ENCODE measurements around the gene POC1B. TPM values are rescaled to one million over a fixed set of nuclear protein-coding genes. Genes with fewer than 3 reads are reported as not detected.
"Not testable (repeated sequence)": the region's sequence is repeated elsewhere in the genome, so short reads cannot be mapped to it uniquely, and the experiment has no call there.

POC1B gene
- total RNA-seq, 1 donor from 2014 or later: 10.2 TPM

- peaks cover 25% of the 10 kb centered on the region for H3K4me1 Mint-ChIP-seq (ENCODE audit: unreplicated experiment)
- not testable (repeated sequence) for H3K27ac Mint-ChIP-seq (ENCODE audit: unreplicated experiment); H3K9me3 Mint-ChIP-seq (ENCODE audit: unreplicated experiment); H3K27me3 Mint-ChIP-seq (ENCODE audit: unreplicated experiment); H3K4me3 Mint-ChIP-seq (ENCODE audit: unreplicated experiment); H3K36me3 Mint-ChIP-seq (ENCODE audit: unreplicated experiment); DNase-seq (ENCODE audit: extremely low spot score, unreplicated experiment)
- peak; percentile 40 for TF ChIP-seq CTCF (IDR thresholded peaks at IDR 0.05)
Measured at GRCh38 chr12:89459279-89459678, 66.6 kb downstream of the POC1B start.

DNA sequence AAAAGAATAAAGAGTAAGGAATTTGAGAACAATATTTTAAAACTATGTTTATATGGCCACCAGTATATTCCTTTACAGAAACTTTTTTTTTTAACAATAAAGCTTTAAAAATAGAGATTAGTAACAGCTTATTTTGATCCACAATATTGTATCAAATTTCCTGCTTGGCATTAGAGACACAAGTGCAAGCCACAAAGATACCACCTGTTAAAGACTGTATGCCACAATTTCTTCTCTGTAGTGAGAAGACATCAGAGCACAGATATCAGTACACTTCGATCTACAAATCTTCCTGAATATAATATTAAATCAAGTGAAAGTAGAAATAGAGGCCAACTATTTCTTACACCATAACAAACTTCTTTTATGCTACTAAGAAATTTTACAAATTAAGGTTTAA is 69.3 kb downstream of the POC1B start:
- Mint-ChIP-seq H3K27me3 (ENCODE audit: unreplicated experiment) (no peaks in the 10 kb centered on the region), H3K36me3 (ENCODE audit: unreplicated experiment) (peaks cover 1% of the 10 kb centered on the region), H3K27ac (ENCODE audit: unreplicated experiment) (no peak overlapping the region), H3K4me3 (ENCODE audit: unreplicated experiment) (no peak overlapping the region), H3K9me3 (ENCODE audit: unreplicated experiment) (no peaks in the 10 kb centered on the region), H3K4me1 (ENCODE audit: unreplicated experiment) (peaks cover 46% of the 10 kb centered on the region)
- DNase-seq (ENCODE audit: extremely low spot score, unreplicated experiment): no peak
- no peak for TF ChIP-seq CTCF (IDR thresholded peaks at IDR 0.05)

DNA sequence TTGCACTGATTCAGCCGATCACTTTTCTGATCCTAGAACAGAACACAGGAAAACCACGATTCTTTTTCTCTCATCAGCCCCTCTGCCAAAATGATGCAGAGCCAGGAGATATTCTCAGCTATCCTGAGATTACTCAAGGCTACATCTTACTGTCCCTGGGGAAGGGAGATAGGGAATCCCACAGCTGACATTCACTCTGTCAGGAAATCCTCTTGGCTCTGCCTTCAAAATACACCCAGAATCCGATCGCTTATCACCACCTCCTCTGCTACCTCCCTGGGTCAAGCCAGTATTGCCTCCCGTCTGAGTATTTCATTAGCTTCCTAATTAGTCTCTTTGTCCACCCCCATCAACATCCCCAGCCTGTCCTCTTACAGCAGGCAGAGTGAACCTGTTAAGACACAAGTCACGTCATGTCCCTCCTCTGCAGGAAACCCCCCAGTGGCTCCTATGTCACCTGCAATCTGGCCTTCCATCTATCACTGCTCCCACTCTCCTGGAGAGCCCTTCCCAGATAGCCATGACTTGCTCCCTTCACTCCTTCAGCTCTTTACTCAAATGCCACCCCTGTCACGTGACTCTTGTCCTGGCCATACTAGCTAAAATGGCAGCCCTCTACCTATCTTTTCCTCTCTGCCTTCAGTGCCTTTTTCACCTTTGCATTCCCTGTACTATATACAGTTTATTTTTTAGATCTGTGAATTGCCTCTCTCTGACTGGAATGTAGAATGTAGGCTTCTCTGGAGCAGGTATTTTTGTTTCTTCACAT is 71.6 kb downstream of the POC1B start:
- Mint-ChIP-seq H3K36me3 (ENCODE audit: unreplicated experiment) (peaks cover 1% of the 10 kb centered on the region), H3K27ac (ENCODE audit: unreplicated experiment) (peak overlapping the region; percentile 98), H3K4me1 (ENCODE audit: unreplicated experiment) (peaks cover 54% of the 10 kb centered on the region), H3K9me3 (ENCODE audit: unreplicated experiment) (no peaks in the 10 kb centered on the region), H3K27me3 (ENCODE audit: unreplicated experiment) (no peaks in the 10 kb centered on the region), H3K4me3 (ENCODE audit: unreplicated experiment) (no peak overlapping the region)
- TF ChIP-seq CTCF (IDR thresholded peaks at IDR 0.05): no peak
- no peak for DNase-seq (ENCODE audit: extremely low spot score, unreplicated experiment)

DNA sequence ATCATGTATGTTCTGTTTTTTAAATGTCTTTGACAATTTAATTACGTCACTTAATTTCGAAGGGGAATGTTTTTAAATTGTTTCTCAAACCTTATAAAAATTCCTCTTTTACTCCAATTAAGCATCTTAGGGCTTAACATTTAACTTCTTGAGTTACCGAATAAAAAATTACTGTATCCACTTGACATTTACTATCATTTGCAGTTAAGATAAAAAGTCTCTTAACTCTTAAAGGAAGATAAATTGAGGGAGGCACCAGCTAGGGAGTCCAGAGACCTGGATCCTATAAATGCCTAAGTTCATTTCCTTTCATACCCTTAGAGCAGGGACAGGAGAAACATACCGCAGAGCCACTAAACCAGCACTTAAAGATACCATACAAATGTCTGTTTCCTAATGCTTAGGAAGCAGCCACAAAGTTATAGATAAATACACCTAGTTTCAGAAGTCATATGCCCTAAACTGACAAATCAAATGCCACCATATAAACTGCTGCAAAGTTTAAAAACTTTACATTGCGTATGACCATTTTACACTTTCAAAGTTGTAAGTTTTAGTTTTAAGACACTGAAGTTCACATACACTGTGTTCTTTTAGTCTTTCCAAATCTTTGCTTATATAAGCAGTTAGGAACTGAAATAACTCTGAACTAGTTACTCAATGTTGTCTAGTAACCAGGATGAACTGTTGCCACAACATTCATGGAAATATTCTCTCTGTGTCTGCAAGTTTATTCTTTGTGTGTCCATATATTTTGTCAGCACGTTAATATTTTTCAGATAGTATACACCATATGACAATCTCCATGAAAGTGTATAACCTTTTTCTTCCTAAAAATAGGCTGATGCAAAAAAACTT is 72.5 kb downstream of the POC1B start:
- Mint-ChIP-seq H3K36me3 (ENCODE audit: unreplicated experiment) (peaks cover 1% of the 10 kb centered on the region), H3K4me3 (ENCODE audit: unreplicated experiment) (no peak overlapping the region), H3K9me3 (ENCODE audit: unreplicated experiment) (no peaks in the 10 kb centered on the region), H3K4me1 (ENCODE audit: unreplicated experiment) (peaks cover 59% of the 10 kb centered on the region), H3K27ac (ENCODE audit: unreplicated experiment) (peak overlapping the region; percentile 98), H3K27me3 (ENCODE audit: unreplicated experiment) (no peaks in the 10 kb centered on the region)
- no peak for TF ChIP-seq CTCF (IDR thresholded peaks at IDR 0.05)
- DNase-seq (ENCODE audit: extremely low spot score, unreplicated experiment): no peak

DNA sequence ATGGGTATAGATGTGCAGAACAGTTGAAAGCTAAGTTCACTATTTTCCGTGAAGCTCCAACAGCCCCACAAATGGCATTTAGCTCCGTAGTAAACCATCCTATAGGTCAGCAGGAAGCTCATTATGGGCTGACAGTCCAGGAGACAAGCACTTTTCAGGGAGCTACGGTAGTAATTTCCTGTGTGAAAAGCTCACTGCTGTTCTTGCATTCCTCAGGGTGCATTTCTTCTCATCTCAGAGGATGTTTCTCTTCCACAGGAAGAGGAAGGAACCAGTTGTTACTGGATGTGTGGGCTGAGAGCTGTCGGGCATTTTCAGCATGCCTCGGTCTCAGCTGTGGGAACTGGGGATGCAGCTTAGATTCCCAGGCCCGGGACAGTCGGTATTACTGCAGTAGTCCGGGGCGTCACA is 74.0 kb downstream of the POC1B start:
- Mint-ChIP-seq H3K36me3 (ENCODE audit: unreplicated experiment) (no peaks in the 10 kb centered on the region), H3K4me1 (ENCODE audit: unreplicated experiment) (peaks cover 62% of the 10 kb centered on the region), H3K27ac (ENCODE audit: unreplicated experiment) (peak overlapping the region; percentile 98), H3K9me3 (ENCODE audit: unreplicated experiment) (no peaks in the 10 kb centered on the region), H3K27me3 (ENCODE audit: unreplicated experiment) (no peaks in the 10 kb centered on the region), H3K4me3 (ENCODE audit: unreplicated experiment) (peak overlapping the region; percentile 52)
- DNase-seq (ENCODE audit: extremely low spot score, unreplicated experiment): no peak
- no peak for TF ChIP-seq CTCF (IDR thresholded peaks at IDR 0.05)

All from osteocyte (in vitro differentiated cells).